Epithelial cell of esophagus (primary cell): ENCODE measurements around the gene POFUT2.

ENCODE experiments used
- DNase-seq: peaks from one replicate; pipeline ENCODE4 v3.0.0; 2010; ENCODE audit warnings: low read depth
- H3K4me3 ChIP-seq: 2 replicates; pipeline ENCODE4 v1.5.1; 2011; ENCODE audit warnings: mild to moderate bottlenecking, low read length, control low read depth
- TF ChIP-seq, protein P1 (sequence below): IDR thresholded peaks from 2 replicates; pipeline ENCODE4 v1.5.1; 2011; ENCODE audit warnings: low read depth, mild to moderate bottlenecking, low read length, control low read depth, inconsistent platforms; ENCODE audit not compliant: insufficient read depth; ENCODE audit errors: missing control alignments

Gene POFUT2

DNA sequence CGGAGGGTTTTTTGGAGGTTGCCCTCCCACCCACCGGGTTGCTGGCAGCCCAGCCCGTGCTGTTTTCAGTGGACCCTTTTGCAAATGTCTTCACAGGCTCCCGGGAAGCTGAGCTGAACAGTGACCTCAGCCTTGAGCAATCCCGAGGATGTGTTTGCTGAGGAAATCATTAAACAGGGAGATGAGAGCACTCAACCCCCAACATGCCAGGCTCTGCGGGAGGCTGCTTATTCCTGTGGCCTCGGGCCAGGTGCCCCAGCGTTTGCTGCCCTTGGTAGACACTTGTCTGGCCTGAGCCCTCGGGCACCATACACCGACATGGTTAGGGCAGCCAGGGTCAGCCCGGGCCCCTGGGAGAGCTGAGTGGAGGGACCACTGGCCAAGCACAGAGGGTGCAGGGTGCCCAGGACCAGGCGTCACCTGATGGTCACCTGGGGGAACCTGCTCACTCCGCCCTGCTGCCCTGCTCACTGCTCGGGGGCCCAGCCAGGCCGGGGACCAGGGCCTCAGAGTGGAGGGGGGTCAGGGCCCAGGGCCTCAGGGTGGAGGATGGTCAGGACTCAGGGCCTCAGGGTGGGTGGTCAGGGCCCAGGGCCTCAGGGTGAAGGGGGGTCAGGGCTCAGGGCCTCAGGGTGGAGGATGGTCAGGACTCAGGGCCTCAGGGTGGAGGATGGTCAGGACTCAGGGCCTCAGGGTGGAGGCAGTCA, 42.5 kb upstream of the POFUT2 start:
- peak; percentile 74 for DNase-seq

DNA sequence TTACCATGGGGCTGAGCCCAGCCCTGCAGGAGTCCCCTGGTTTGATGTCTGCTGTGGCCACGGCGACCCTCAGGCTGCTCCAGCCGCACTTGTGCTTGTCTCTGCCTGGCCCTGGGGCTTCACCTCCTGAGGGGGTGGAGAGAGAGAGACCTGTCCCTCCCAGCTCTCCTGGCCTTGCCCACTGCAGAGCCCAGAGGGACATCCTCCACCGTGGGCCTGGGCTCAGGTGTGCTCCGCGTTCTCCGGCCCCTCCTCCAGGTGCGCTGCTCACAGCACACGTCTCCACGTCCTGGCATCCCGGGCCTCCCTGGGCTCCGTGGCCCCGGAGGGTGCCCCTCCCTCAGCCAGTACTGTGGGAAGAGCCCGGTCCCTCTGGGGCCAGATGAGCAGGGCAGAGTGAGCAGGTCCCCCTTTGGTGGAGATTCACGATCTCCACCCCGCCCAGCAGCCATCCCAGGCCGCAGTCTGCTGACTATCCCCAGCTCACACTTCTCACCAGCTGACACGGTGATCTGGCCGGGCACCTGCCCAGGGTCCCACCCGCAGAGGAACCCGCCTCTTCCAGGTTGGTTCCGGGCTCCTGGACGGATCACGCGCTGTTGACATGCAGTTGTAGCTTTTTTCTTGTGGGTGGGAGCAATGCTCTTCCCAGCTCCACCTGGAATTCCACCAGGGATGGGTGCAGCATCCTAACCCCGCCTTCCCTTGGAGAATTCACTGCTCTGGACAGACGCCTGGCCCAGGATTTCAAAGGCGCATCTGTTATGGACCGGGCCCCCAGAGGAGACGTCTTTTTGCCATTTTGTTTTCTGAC, 41.8 kb upstream of the POFUT2 start:
- H3K4me3 ChIP-seq: no peak overlapping the region
- no peak for DNase-seq
- TF ChIP-seq, protein P1, sequence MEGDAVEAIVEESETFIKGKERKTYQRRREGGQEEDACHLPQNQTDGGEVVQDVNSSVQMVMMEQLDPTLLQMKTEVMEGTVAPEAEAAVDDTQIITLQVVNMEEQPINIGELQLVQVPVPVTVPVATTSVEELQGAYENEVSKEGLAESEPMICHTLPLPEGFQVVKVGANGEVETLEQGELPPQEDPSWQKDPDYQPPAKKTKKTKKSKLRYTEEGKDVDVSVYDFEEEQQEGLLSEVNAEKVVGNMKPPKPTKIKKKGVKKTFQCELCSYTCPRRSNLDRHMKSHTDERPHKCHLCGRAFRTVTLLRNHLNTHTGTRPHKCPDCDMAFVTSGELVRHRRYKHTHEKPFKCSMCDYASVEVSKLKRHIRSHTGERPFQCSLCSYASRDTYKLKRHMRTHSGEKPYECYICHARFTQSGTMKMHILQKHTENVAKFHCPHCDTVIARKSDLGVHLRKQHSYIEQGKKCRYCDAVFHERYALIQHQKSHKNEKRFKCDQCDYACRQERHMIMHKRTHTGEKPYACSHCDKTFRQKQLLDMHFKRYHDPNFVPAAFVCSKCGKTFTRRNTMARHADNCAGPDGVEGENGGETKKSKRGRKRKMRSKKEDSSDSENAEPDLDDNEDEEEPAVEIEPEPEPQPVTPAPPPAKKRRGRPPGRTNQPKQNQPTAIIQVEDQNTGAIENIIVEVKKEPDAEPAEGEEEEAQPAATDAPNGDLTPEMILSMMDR: no peak

More for the DNA sequence above, 42.5 kb upstream of the POFUT2 start:
- no peak overlapping the region for H3K4me3 ChIP-seq
- TF ChIP-seq, protein P1: no peak

- TF ChIP-seq, protein P1: no peak
- no peak for DNase-seq
- no peak overlapping the region for H3K4me3 ChIP-seq
These were observed 40.8 kb upstream of the POFUT2 start for GRCh38 chr21:45328198-45329091.

DNA sequence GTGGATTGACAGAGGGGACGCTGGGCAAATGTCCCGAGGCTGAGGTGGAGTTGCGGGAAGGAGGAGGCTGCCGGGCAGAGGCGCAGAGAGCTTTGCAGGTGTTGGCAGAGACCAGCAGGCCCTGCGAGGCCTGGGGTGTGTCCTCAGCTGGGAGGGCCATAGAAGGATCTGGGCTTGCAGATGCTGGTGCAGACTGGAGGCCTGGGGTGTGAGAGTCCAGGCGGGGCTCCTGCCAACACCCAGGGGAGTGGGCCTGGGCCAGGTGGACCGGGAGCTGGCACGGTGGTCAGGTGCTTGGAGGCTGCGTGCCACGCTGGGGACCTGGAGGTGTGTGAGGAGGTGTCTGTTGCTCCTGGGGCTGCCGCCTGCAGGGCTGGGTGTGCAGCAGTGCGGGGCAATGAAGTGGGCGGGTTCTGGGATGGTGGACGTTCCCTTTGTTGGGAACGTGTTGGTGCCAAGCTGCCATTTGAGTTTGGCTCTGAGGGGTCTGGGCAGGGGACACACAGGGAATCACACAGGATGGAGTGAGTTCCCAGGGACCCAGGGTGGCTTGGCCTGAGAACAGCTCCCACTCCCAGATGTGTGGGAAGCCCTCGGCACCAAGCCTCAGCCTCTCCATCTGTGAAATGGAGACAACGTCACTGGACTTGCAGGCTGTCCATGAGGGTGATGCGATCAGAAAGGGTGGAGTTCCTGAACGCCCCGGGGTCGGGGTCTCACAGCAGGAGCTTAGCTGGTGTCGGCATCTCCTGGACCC, 39.9 kb upstream of the POFUT2 start:
- TF ChIP-seq, protein P1: no peak
- H3K4me3 ChIP-seq: no peak overlapping the region
- DNase-seq: no peak

DNA sequence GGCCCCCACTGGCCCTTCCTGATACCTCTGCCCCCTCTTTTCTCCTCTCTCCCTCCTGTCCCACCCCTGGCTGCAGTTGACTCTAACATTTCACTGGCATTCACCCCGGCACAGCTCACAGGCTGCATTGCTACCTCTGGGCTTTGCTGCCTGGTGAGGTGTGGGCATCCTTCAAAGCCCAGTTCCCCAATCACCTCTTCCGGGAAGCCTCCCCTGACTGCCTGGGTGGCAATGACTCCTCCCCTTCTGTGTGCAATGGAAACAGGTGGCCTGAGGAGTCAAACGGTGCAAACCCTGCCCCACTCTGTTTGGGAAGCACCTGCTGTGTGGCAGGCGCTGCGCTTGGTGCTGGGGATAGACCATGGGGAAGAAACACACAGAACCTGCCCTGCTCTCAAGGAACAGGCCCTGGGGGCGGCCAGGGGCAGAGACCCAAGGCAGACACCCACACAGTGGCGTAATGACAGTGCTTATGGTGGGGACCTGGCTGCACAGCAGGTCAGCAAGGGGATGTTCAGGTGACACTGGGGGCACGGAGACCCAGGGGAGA, 39.3 kb upstream of the POFUT2 start:
- H3K4me3 ChIP-seq: no peak overlapping the region
- DNase-seq: no peak
- TF ChIP-seq, protein P1: no peak
